H4 (cell line): ENCODE results near the gene SLC38A1. TPM values are rescaled to one million over a fixed set of nuclear protein-coding genes. Genes with fewer than 3 reads are reported as not detected.
A peak's percentile ranks its signal among the peaks of the same experiment; 100 is the strongest.
"Not testable (repeated sequence)": the region's sequence is repeated elsewhere in the genome, so short reads cannot be mapped to it uniquely, and the experiment has no call there.

Experiments
- DNase-seq: peaks from one replicate; pipeline ENCODE4 v3.0.0-alpha.2; 2015; ENCODE audit warnings: low spot score
- total RNA-seq: library from RNA; depleted of rRNA; stranded (reverse); fragments of >200 nt; shearing (Covaris generic); gene quantifications from 2 replicates; pipeline ENCODE4 v1.2.3, GENCODE V29; 2014; rRNA removed

SLC38A1 gene
- total RNA-seq = 75.5 and 111 TPM in 2 replicates

- peak; percentile 94 for DNase-seq
These were observed at the start of gene SLC38A1 for GRCh38 chr12:46268583-46269428. TSS of gene SLC38A1 (minus strand) at chr12:46269043. CDS start at chr12:46239800, 29,243 bp downstream.

DNA sequence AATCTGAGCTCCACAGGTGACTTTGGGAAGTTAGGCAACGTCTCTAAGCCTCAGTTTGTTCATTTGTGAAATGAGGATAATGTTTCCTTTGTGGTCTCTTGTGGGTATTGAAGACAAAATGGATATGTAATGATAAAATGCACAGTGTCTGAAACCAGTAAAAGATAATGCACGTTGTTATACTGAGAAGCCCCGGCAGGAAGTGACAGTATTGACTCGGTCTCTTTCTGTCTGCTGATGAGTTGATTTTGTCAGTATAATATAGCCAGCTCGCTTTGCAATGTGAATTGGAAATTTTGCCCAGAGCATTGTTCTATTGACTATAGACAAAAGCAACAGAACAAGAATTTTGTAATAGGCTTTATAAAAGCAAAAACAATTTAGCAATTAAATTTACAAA, 49.2 kb upstream of the SLC38A1 start:
- DNase-seq = no peak

GRCh38 chr12:46304070-46304469, 35.2 kb upstream of the SLC38A1 start:
- DNase-seq = no peak

DNA sequence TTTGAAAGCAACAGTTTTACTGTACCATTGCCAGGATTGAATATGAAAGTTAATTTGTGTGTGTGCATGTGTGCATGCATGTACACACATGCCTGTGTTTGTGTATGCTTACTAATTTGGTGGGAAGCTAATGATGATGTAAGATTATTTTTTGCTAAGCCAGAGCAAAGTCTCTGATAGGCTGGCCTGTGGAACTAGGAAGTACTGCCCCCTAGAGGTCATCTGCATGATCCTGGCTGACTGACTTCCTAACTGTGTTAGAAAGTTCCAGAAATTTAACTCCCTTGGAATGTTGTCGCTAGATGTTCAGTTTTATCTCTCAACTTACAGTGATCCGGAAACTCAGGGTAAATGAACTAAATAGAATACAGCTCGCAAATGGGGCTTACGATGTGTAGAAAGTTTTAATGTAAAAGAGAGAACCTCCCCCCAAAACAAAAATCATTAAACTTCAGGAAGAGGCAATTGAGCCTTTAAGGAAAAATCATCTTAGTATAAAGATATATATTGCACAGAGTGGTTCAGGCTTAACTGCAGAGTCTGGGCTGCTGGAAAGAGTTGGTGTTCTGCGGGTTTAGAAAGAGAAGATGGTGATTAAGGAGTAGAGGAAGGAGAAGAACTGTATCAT, 34.3 kb upstream of the SLC38A1 start:
- DNase-seq = peak; percentile 37

DNA sequence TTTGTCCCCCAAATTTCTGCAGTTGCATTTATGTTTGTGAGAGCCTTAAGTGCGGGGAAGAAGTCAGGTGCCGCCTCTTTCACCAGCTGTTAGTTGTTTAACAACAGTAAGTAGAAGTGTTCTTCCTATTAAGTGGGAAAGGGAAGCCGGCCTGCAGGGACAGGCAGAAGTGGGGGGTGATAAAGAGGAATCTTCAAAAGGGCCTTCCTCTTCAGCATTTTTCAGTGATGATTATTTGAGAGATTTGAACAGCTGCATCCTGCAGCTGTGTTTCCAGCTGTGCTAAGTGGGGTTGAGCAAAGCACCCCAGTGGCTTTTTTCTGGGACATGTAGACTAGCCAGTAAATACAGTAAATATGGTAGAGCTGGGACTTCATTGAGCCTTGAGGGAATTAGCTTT, 32.1 kb upstream of the SLC38A1 start:
- DNase-seq = no peak

GRCh38 chr12:46299851-46300250, 31.0 kb upstream of the SLC38A1 start:
- no peak for DNase-seq

- DNase-seq = no peak
These were observed 29.4 kb upstream of the SLC38A1 start for GRCh38 chr12:46298261-46298660.

DNA sequence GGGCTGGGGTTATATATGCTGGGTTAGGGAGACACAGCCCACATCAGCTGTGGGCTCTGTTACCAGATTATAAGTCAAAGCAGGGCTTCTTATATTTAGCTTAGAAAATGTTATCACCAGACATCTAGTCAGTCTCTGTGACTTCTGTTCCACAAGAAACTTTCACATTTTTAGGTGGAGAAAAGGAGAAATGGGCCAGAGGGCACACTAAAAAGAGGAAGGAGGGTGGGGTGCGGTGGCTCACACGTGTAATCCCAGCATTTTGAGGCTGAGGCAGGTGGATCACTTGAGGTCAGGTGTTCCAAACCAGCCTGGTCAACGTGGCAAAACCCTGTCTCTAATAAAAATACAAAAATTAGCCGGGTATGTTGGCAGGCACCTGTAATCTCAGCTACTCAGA, 28.0 kb upstream of the SLC38A1 start:
- no peak for DNase-seq

DNA sequence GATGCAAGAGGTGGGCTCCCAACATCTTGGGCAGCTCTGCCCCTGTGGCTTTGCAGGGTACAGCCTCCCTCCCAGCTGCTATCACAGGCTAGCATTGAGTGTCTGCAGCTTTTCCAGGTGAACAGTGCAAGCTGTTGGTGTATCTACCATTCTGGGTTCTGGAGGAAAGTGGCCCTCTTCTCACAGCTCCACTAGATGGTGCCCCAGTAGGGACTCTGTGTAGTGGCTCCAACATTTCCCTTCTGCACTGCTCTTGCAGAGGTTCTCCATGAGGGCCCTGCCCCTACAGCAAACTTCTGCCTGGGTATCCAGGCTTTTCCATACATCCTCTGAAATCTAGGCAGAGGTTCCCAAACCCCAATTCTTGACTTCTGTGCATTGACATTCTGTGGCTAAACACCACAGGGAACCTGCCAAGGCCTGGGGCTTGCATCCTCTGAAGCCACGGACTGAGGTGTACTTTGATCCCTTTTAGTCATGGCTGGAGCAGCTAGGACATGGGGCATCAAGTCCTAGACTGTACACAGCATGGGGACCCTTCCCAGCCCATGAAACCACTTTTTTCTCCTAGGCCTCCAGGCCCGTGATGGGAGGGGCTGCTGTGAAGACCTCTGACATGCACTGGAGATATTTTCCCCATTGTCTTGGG, 24.0 kb upstream of the SLC38A1 start:
- no peak for DNase-seq

GRCh38 chr12:46291953-46292352, 23.1 kb upstream of the SLC38A1 start:
- not testable (repeated sequence) for DNase-seq

- DNase-seq = not testable (repeated sequence)
These were observed 16.3 kb upstream of the SLC38A1 start for GRCh38 chr12:46285177-46285576.

GRCh38 chr12:46282829-46283228, 14.0 kb upstream of the SLC38A1 start:
- no peak for DNase-seq

DNA sequence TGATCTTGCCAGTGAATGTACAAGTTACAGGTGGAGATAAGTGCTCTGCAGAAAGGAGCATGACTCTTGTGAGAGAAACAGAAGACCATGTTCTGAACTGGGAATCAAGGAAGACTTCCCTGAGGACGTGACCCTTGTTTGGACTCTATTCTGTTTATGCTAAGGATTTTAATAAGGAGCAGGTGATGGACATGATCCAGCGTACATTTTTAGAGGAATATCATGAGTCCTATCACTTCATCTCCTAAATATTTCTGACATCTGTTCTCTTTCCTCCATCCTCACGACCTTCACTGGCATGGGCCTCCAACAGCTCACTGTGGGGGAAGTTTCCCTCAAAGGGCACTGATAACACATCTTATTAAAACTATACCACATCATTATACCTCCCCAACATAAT, 7.9 kb upstream of the SLC38A1 start:
- DNase-seq = no peak

GRCh38 chr12:46271863-46272262, 3.0 kb upstream of the SLC38A1 start:
- no peak for DNase-seq

- DNase-seq = no peak
These were observed 792 bp upstream of the SLC38A1 start for GRCh38 chr12:46269429-46270241.

GRCh38 chr12:46267825-46268582, 839 bp downstream of the SLC38A1 start:
- no peak for DNase-seq

GRCh38 chr12:46267575-46267824, 1.3 kb downstream of the SLC38A1 start:
- DNase-seq = no peak

- DNase-seq = no peak
These were observed 1.8 kb downstream of the SLC38A1 start for GRCh38 chr12:46266869-46267574.

DNA sequence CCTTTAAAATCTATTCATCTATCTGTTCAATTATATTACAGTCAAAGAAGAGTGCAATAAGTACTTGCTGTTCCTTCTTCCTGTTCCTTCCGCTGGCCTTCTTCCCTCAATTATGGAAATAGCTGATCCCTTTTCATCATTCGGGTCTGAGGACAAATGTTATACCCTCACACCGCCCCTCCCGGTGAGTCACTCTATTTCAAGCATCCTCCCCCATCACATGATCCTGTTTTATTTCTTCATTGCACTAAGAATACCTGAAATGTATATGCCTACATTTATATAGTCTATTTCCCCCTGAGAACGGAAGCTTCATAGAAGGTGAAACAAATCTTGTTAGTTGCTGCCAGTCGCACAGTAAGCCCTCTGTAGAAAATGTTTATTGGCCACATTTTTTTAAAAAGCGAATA, 2.5 kb downstream of the SLC38A1 start:
- DNase-seq = peak; percentile 67

DNA sequence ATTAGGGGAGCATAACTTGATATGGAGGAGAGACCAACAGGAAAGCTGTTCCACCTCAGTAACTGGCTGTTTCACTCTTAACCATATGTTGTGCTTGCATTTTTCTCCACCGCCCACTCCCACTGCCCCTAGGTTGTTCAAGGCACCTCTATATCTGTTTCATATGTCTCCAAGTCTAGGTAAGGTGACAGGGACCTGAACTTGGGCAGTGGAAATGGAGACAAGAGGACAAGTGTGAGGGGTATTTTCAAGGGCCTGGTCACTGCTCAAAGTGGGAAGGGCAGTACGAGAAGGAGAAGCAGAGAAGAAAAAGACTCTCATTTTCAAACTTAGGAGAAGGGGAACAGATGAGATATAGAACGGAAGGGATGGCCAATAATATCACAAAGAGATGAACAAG, 3.1 kb downstream of the SLC38A1 start:
- no peak for DNase-seq

DNA sequence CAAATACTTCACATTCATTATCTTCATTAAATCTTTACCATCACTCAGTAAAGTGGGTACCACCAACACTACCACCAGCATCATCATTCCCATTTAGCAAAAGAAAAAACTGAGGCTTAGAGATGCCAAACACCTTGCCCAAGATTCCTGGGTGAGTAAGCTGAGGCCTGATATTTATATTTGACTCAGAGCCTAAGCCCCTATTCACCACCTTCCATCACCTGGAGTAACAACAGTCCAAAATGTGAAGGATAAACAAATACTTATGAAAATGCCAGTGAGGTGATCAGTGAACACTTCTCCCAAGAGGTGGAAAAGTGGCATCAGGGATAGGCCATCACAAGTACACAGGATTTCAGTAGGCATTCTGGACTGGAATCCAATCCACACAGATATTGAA, 3.7 kb downstream of the SLC38A1 start:
- DNase-seq = no peak
